Measurements from ENCODE around the gene ELOVL5.
A peak's percentile ranks its signal among the peaks of the same experiment; 100 is the strongest.
"Not testable (repeated sequence)": the region's sequence is repeated elsewhere in the genome, so short reads cannot be mapped to it uniquely, and the experiment has no call there.

Gene ELOVL5

GRCh38 chr6:53348371-53349208 is at the start of gene ELOVL5:
Gene ELOVL5 (minus strand): TSS chr6:53348950. CDS start chr6:53295699, 53,251 bp downstream.
- DNase-seq = peak; percentile 97

GRCh38 chr6:53397283-53397682 is 48.5 kb upstream of the ELOVL5 start:
- no peak for DNase-seq

GRCh38 chr6:53395986-53396385 is 47.2 kb upstream of the ELOVL5 start:
- no peak for DNase-seq

GRCh38 chr6:53394704-53395103 is 46.0 kb upstream of the ELOVL5 start:
- DNase-seq = no peak

GRCh38 chr6:53391170-53391569 is 42.4 kb upstream of the ELOVL5 start:
- no peak for DNase-seq

- DNase-seq = no peak
These were observed 41.3 kb upstream of the ELOVL5 start for GRCh38 chr6:53390010-53390409.

- not testable (repeated sequence) for DNase-seq
These were observed 39.9 kb upstream of the ELOVL5 start for GRCh38 chr6:53388615-53389014.

GRCh38 chr6:53382421-53382820 is 33.7 kb upstream of the ELOVL5 start:
- no peak for DNase-seq

- DNase-seq = no peak
These were observed 29.5 kb upstream of the ELOVL5 start for GRCh38 chr6:53378208-53378607.

GRCh38 chr6:53377793-53378192 is 29.0 kb upstream of the ELOVL5 start:
- no peak for DNase-seq

GRCh38 chr6:53377289-53377688 is 28.5 kb upstream of the ELOVL5 start:
- no peak for DNase-seq

- no peak for DNase-seq
These were observed 28.0 kb upstream of the ELOVL5 start for GRCh38 chr6:53376661-53377226.

GRCh38 chr6:53375847-53376246 is 27.1 kb upstream of the ELOVL5 start:
- DNase-seq = peak in 1 of 2 experiments; percentile 10

- DNase-seq = no peak
These were observed 24.9 kb upstream of the ELOVL5 start for GRCh38 chr6:53373638-53374037.

GRCh38 chr6:53369876-53370515 is 21.2 kb upstream of the ELOVL5 start:
- DNase-seq = no peak

GRCh38 chr6:53369051-53369450 is 20.3 kb upstream of the ELOVL5 start:
- no peak for DNase-seq

- no peak for DNase-seq
These were observed 17.4 kb upstream of the ELOVL5 start for GRCh38 chr6:53366128-53366641.

GRCh38 chr6:53363341-53364079 is 14.8 kb upstream of the ELOVL5 start:
- no peak for DNase-seq

GRCh38 chr6:53361549-53362031 is 12.8 kb upstream of the ELOVL5 start:
- DNase-seq = no peak

GRCh38 chr6:53360093-53360912 is 11.6 kb upstream of the ELOVL5 start:
- peak; percentile 15 to 30 for DNase-seq

- no peak for DNase-seq
These were observed 11.0 kb upstream of the ELOVL5 start for GRCh38 chr6:53359843-53360092.
